Caki2 (cell line): ENCODE data around the gene RPL34. TPM values are rescaled to one million over a fixed set of nuclear protein-coding genes. Genes with fewer than 3 reads are reported as not detected.
"Not testable (repeated sequence)": the region's sequence is repeated elsewhere in the genome, so short reads cannot be mapped to it uniquely, and the experiment has no call there.

Experiments
- DNase-seq: peaks from one replicate; pipeline ENCODE4 v3.0.0-alpha.2; 2015; ENCODE audit warnings: low read depth
- in situ Hi-C: cut with HindIII; loops from 2 replicates; pipeline ENCODE4 v1.10.0; 2016; ENCODE audit warnings: low sequenced_read_pairs, low pct_unique_long_range_greater_than_20kb, mixed read lengths
- total RNA-seq: library from RNA; depleted of rRNA; stranded (reverse); fragments of >200 nt; shearing (Covaris generic); gene quantifications from 2 replicates; pipeline ENCODE4 v1.2.3, GENCODE V29; 2014; ENCODE audit warnings: low replicate concordance; rRNA removed

RPL34 gene
- 531 and 954 TPM in 2 replicates for total RNA-seq

DNA sequence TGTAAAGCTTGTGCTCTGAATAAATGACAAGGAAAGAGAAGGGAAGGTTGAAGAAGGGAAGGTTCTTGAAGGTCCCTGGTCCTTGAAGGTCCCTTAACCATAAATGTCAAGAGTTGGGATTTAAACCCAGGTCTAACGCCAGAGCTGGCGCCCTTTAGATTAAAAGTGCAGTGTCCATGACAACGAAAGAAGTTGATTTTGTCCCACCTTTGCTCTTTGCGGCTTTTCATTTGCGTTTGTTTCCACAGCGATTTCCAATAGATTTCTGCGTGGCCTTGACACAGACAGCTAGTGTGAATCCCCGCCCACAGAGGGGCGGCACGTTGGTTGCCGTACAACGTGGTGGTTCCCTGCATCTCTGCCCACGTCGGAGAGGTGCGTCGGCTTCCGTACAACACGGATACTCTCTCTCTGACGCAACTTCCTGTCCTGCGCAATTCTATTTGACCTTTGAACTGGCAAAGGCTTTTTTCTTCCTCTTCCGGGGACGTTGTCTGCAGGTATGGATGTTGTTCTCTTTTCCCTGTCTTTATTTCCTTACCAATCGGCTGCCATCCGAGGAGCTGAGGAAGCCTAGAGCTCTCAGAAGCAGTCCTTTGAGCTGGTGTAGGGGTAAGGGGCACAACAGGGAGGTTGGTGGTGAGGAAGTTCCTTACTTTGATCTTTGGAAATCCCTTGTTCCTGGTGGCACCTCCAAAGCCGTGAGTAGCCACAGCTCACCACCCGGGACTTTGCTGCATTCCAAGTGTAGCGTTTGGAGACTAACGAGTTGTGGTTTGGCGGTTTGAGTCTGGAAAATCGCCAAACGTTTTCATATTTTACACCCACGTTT, at the start of gene RPL34:
Gene RPL34 (plus strand): TSS at position 476 of the 832 bp plus-strand sequence. CDS start 1,384 bp downstream, outside the sequence.
- peak; percentile 92 for DNase-seq
- in situ Hi-C loops, result no loop called here

DNA sequence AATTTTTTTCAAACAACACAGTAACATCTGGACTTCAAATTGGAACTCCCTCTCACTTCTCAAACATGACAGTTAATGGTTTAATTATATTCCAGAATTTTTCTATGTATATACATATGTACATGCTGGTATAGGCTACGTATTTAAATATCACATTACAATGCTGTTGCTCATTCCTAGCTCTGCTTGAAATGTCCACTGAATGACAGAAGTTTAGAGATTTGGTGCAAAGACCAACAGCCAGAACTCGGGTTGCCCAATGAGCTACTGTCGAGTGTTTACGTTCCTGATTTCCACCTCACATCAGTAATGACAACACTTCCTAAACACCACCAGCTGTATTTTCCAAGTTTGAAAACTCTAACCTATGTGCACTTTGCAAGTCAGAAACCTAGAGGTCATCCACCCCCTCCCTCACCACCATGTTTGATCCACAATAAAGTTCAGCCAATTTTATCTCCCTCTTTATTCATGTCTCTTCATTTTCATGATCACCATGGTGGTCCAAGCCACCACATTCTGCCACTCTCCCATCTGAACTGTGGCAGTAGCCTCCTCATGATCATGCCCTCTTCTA, 49.3 kb upstream of the RPL34 start:
- in situ Hi-C loops, result no loop called here

GRCh38 chr4:108574402-108574801, 46.0 kb upstream of the RPL34 start:
- DNase-seq, result no peak
- in situ Hi-C loops, result no loop called here

More for the DNA sequence above, 49.3 kb upstream of the RPL34 start:
- DNase-seq, result no peak

- in situ Hi-C loops, result no loop called here
- no peak for DNase-seq
These were observed 39.3 kb upstream of the RPL34 start for GRCh38 chr4:108581083-108581482.

- no peak for DNase-seq
- in situ Hi-C loops, result no loop called here
These were observed 33.6 kb upstream of the RPL34 start for GRCh38 chr4:108586778-108587177.

DNA sequence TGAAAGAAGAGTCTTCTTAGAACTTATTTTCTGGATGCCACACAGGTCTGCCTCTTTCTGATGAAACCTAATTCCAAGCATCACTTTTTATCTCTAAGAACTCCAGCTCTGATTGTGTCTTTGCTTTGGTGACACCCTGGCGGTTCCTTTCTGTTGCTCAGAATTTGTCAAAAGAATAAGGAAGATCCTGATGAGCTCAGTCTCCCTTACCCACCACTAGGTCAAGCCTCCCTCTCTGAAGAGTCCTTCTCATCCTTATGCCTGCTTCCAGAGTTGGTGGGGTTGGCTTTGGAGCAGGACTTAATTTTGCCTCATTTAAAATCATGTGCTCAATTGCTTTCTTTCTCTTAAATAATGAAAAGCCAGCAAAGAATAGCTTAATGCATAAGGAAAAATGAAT, 31.5 kb upstream of the RPL34 start:
- in situ Hi-C loops, result no loop called here
- no peak for DNase-seq

- DNase-seq, result no peak
- in situ Hi-C loops, result no loop called here
These were observed 30.4 kb upstream of the RPL34 start for GRCh38 chr4:108589961-108590360.

GRCh38 chr4:108590776-108591175, 29.6 kb upstream of the RPL34 start:
- in situ Hi-C loops, result no loop called here
- no peak for DNase-seq

DNA sequence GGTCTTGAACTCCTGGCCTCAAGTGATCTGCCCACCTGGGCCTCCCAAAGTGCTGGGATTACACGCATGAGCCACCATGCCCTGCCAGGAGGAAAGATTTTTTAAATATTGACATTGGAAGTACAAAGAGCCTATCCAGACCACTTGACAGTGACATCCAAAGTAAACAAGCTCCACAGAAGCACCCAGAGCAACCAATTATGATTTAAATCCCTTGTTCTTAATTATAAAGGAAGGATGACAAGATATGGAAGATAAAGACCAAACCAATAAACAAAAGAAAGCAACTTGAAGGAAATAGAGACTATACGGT, 27.7 kb upstream of the RPL34 start:
- no peak for DNase-seq

DNA sequence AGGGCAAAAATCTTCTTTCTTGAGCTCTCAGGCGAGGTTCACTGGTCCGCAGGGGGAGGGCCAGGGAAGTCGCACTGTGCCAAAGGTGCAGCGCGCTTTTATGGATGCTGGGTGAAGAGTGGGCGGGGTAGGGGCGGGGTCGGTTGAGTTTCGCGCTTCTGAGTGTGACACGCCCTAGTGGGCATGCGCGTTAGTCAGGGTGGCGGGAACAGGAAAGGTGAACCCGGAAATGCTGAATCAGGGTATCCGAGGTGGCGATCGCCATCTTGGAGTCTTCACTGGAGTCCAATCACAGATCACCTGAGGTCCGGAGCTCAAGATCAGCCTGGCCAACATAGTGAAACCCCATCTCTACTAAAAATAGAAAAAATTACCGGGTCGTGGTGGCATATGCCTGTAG, 26.1 kb upstream of the RPL34 start:
- in situ Hi-C loops, DNase-seq: not testable (repeated sequence)

More for the DNA sequence above, 27.7 kb upstream of the RPL34 start:
- in situ Hi-C loops, result no loop called here

DNA sequence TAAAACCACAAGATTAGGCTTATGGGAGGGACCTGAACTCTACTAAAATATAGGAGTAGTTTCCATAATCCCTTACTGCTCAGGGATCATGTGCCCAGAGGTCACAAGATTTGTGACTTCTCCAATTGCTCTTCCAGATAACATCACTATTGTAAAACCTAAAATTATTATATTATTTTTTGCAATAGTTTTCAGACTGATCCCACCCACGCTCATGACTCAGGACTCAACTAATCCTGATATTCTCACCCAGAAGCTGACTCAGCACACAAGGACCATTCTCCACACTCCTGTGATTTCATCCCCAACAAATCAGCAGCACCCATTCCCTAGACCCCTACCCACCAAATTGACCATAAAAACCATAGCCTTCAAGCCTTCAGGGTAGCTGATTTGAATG, 24.0 kb upstream of the RPL34 start:
- in situ Hi-C loops, result no loop called here
- DNase-seq, result no peak

- in situ Hi-C loops, result no loop called here
- no peak for DNase-seq
These were observed 19.3 kb upstream of the RPL34 start for GRCh38 chr4:108601106-108601505.

DNA sequence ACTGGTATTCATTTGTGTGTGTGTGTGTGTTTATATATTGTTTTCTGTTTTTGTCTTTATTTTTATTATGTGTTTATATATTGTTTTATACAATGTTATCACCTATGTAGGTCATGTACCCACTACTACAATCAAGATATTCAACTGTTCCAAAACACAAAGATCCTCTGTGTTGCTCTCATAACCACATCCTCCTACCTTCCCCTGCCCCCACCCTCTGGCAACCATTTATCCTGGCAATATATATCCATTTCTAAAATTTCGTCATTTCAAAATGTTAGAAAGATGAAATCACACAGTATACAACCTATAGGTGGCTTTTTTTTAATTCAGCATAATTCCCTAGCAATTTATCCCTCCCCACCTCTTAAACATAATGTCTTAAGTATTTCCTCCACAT, 18.8 kb upstream of the RPL34 start:
- in situ Hi-C loops, result no loop called here
- DNase-seq, result no peak

GRCh38 chr4:108602163-108602562, 18.2 kb upstream of the RPL34 start:
- DNase-seq, result no peak
- in situ Hi-C loops, result no loop called here

- no peak for DNase-seq
- in situ Hi-C loops, result no loop called here
These were observed 13.1 kb upstream of the RPL34 start for GRCh38 chr4:108607079-108607815.

DNA sequence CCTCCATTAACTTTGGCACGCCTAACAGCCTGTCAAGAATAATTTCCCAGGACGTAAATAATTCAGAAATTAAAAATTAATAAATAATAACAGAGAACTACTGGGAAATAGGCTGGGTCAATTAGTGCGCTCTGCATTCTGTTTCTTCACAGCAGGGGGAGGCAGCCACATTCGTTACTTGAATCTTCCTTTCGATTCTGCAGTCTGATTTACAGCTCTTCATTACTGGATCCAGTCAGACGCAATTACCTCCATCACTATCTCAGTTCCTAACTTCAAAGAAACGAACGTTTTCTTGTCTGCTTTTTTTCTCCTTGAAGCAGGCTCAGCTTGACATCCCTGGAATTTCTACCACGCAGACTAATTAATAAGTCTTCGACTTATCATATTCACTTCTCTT, 9.0 kb upstream of the RPL34 start:
- DNase-seq, result no peak
- in situ Hi-C loops, result no loop called here

DNA sequence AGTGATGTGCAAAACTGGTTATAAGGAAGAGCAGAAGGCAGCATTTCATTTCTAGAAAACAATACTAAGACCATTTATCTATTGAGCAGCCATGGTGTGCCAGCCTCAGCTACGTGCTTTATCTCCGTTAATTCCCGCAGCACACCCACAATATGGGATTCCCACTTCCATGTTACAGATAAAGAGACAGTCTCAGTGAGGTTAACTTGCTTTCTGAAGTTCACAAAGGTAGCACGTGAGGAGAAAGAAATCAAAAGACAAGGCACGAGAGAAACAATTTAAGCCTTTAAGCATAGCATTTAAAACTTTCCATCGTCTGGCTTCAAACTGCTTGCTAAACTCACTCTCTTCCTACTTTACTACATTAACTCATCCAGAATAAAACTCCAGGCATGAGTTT, 8.0 kb upstream of the RPL34 start:
- in situ Hi-C loops, result no loop called here
- DNase-seq, result no peak

DNA sequence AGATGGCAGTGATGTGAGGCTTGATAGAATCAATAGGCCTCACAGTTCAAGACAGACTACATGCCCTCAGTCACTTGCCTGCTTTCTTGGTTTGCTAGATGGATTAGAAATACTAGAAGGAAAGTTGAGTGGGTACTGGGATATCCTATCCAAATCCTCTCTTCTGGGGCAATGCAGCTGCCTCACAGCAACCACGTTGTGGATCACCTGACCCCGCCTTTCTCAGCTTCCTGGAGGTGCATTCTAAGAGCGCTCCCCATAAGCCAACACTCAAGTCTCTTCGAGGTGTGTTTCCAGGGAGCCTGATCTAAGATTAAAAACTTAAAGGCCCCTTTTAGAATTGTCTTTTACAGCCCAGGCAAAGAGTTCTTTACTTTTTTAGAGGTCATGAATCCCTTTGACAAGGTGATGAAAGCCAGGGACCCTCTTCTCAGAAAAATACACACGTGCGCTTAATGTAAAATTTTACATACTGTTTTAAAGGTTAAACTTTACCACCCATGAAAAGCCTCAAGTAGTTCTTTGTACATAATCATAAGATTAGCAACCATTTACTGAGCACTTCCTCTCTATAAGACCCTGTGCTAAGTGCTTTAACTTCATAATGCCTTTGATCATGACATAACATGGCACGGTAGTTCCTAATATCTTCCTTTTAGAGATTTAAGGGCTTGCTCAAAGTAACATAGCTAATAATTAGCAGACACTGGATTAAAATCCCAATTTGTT, 840 bp upstream of the RPL34 start:
- in situ Hi-C loops, result no loop called here
- DNase-seq, result no peak
